ENCODE measurements around the gene LAMC2.

The LAMC2 gene

DNA sequence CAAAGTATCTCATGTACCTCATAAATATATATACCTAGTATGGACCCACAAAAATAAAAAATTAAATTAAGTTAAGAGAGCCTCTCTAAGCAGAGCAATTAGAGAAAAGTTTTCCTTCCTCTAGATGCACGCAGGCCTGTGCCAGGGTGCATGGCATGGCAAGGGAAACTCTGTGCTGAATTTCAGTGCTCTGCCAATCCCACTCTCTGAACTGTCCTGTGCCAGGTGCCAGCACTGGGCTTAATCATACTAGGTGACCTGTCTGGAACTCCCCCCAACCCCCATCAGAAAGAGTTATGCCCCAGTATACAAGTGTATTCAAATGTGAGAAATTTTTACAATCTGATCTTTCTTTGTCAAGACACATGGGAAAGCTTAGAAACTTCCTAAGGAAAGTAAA lies 10.4 kb upstream of the LAMC2 start:
- no peak for DNase-seq

DNA sequence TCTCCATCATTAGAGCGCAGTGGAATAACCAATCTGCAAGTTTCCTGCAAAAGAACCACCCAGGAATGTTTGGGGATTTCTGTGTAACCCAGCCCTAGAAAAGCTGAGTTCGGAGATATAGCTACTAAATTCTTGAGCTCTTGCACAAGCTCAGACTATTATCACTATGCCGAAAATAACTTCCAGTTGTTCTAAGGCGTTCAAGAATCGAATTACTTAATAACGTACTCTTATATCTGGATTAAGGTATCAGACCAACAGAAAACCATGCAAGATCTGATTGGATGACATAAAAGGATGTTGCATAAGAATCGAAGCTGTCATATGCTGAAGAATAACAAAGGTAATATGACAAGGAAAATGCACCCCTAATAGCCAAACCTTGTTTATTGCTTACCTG lies 7.5 kb upstream of the LAMC2 start:
- DNase-seq: no peak

DNA sequence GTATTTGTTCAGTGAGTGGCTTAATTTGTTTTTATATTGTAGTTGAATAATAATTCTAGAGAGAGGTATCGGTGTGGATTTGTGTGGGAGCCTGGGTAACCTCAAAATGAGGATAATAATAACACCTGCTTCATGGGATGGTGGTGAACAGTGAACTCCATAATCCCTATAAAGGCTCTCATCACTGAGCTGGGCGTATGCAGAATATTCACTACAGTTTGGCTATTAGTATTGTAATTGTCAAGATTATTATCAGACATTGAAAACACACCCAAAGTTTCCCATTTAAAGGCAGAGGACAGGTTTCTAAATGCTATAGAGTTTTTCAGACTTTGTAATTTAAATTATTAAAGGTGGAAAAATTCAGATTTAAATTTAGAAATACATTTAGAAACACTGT lies 7.0 kb upstream of the LAMC2 start:
- no peak for DNase-seq

DNA sequence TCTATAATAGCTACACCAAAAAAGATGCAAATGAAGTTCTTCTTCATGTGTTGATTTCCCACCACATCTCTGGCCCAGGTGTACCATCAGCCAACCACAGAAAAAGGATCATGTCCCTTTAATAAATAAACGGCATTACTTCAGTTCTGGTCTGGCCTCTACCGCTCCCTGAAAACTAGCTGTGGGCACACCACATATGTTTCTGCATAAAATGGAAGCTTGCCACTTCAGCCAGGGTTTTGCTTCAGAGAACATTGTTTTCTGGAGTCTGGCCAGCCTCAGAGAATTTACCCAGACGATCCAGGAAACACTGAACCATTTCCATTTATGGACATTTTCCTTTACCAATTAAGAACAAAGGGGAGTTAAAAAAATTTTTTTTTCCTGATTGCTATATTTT lies 5.8 kb upstream of the LAMC2 start:
- no peak for DNase-seq

DNA sequence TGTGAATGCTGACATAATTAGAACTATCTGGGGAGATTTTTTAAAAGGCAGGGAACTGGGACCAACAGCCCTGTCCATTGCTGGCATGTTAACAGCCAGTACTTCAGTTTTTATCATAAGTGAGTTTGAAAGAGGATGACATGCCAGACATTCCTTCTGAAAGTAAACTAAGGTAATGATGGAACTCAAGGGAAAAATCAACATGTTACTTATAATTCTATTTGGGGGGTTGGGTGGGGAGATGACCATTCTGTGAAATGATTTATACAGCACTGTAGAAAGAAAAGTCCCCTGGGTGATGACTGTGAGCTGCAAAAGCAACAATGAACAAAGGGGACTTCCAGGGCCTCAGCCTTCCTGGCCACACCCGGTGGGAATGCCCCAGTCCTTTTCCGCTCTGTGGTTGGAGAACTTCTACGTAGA lies 5.4 kb upstream of the LAMC2 start:
- no peak for DNase-seq

DNA sequence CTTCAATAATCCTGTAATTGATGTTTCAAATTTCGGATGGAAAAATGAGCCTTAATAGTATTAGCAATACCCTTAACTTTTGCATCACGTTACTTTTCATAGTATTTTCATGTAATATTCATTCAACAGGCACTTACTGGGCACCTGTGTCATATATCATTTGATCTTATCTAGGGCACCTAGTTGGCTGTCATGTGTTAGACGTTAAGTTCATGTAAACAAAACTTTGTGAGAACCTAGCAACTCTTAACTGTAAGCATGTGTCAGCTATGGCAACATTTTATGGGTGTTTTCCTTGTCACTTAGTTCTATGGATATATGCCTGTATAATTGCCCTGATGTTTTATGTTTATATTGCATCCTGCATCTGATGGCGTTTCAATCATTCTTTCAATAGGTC lies 777 bp downstream of the LAMC2 start:
- no peak for DNase-seq

DNA sequence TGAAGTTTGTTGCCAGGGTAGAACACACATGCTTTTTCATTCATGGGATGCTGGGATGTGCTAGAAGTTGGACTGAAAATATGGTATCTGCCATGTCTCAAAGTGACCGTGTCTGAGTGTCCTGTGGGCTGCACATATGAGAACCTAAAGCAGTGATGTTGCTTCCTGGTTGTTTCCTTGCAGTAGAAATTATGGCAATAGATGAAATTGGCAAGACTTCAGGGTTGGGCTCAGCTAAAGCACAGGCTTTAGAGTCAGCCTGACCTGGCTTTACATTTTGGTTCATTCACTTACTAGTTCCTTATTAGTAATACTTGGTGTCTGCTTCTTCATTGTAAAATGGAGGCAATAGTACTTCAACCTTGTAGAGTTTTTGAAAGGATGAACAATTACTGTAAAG lies 2.2 kb downstream of the LAMC2 start:
- no peak for DNase-seq

DNA sequence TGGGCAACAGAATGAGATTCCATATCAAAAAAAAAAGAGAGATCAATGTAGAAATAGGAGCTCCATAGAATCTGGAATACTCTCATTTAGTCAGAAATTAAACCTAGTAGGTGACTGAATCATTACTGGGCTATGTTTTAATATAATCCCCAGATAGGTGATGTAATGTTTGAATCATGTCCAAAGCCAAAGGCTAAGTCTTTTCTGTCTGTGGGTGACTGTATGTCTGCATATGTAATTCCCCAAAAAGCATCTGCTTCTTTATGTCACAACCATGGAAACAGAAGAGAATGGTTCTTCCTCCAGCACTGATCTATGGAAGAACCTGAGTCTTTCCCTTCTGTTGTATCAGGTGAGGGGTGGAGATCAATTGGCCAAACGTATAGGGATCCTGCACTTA lies 5.8 kb downstream of the LAMC2 start:
- DNase-seq: no peak

DNA sequence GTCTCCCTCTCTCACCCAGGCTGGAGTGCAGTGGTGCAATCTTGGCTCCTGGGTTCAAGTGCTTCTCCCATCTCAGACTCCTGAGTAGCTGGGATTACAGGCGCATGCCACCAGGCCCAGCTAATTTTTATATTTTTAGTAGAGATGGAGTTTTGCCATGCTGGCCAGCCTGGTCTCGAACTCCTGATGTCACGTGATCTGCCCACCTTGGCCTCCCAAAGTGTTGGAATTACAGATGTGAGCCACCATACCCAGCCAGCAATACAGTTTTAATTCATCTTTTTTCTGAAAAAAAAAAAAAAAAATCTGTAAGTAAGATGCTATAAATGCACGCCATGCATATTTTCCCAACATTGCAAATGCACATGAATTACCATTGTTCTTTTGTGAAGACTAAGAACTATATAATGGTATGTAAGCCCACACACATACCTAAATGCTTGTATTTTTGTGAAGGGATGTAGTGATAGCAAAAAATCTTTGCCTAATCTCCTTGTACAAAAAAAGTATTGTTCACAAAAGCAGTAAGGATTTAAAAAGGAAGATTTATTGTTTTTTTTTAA lies 8.0 kb downstream of the LAMC2 start:
- DNase-seq: no peak

DNA sequence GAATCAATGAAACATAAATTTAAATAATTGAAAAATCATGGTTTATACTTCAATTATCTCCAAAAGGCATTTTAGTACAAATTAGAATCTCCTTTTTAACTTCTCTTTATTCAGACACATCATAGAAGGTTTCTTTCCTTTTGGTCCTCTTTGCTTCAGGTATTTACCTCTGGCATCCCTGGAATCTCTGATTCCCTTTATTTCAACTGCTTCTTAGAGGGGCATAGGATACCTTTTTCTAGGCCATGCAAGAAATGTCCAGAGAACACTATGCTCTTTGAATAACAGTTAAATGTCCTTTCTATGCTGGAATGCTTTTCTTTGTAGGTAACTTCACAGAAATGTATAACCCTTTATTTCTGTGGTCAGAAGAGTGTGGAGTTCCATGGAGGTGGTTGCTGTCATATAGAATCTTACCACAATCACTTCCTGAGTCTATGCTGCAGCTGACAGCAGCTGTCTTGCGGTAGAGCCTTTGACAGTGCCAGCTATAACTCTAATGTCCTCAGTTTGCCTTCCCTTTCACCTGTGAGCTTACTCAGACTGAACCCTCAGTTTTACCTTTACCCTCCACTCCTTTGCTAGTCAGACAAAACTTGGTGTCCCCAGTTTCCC lies 8.6 kb downstream of the LAMC2 start:
- DNase-seq: peak; percentile 23

DNA sequence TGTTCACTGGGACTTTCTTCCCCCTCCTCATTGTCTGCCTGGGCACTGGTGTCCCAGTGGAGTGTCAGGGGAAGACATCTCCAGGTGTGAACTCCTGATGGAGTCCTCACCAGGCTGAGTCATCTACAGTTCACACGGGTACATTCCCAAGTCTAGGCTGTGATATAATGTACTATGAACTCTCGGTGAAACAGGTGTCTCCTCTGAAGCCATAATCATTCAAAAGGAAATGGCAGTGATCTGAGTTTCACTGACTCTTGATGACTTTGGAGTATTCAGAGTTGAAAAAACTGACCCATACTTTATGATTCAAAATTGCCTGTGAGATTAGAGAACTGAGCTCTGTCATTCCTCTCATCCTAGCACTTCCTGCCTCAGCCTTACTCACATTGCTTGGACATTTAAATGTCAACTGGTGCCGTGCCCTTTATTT lies 9.1 kb downstream of the LAMC2 start:
- DNase-seq: no peak

DNA sequence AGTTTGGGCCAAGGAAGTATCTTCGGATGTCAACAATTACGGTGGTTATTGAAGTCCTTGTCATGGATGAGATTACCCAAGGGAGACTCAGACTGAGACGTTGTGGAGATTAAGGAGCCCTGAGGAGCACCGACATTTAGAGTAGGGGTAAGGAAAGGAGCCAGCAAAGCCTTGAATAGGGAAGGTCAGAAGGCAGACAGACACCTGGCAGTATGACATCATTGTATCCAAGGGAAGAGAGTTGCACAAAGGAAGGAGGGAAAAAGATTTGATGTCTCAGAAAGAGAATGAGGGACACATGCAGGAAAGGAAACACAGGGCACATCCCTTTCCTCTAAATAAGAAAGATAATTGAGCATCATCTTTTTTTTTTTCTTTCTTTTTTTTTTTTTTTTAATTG lies 11.7 kb downstream of the LAMC2 start:
- no peak for DNase-seq

DNA sequence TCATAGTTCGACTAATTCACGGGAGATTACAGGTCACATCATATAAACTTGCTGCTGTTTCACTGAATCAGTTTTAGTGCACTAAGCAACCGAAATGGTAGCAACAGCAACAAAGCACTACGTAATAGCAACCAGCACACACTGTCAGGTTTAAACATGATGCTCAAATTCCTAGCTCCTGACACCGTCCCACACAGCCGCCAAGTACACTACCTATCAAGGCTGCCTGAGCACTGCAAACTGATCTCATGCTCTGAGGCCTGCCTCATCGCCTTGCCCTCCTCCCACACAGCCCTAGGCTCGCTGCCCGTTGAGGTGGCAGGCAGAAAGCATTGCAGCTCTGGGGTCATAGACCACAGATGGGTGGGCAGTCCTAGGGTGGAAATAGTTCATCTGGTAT lies 12.4 kb downstream of the LAMC2 start:
- DNase-seq: no peak

DNA sequence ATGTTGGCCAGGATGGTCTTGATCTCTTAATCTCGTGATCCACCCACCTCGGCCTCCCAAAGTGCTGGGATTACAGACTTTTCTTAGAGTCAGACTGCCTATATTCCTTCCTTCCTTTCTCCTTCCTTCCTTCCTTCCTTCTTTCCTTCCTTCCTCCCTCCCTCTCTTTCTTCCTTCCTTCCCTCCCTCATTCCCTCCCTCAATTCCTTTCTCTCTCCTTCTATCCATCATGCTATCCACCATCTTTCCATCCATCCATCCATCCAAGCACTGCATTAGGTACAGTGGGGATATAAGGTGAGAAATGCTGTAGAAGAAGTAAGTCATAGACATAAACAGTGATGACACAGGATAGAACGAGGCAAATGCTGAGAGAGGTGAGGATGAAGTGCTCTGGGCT lies 13.2 kb downstream of the LAMC2 start:
- no peak for DNase-seq

DNA sequence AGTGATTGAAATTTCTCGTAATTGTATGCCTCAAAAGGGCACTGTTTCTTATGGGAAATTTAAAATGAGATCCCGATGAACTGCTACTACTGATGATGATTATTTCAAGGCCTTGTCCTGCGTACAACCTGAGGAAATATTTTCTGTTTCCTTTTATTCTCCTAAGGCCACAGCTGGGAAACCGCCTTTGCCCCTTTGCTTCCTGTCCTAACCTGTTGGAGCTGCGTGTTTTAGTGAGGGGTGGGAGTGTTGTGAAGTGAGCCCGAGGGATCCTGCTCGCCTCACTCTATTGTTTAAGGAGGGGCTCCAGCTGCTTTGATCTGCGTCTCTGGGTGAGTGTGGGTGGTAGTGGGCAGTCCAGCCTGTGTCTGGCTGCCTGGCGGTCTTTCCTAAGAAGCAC lies 14.4 kb downstream of the LAMC2 start:
- no peak for DNase-seq

DNA sequence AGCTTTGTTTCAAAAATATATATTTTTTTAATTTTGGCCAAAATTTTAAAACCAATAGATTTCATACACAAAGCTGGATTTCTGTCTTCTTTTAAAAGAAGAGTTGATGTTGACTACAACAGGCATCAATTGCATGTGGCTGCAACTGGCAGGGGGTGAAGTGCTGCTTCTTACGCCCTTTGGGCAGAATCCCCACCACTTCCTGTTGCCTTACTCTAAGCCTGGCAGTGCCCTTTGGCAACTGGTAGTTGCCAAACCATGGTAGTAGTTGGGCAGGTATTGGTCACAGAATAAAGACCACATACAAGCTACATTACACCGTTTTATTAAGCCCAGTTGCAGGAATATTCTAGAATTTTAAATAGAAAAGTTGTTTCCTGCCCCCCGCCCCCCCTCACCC lies 17.0 kb downstream of the LAMC2 start:
- no peak for DNase-seq

DNA sequence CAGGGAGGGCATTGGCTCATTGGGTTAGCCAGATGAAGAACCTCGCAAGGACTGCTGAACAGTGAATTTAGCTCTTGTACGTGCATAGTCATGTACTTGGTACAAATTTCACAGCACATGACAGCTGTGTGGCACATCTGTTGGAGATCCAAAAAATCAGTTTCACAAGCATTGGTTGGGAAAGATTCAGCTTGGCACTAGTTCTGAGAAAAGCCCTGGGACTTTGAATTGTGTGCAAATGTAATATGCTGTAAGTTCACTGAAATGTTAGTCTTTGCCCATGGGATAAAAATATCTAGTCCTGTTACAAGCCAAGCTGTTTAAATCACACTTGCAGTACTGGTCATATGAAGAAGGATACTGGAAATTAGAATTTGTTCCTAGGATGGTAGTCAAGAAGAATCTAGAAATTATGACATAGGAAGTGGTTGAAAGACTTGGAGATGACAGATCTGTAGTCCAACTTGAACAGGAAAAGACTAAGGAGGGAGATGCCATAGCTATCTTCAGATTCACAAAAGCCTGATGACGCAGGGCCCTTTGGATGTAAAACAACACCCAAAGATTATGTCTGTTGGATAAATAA lies 19.2 kb downstream of the LAMC2 start:
- no peak for DNase-seq

DNA sequence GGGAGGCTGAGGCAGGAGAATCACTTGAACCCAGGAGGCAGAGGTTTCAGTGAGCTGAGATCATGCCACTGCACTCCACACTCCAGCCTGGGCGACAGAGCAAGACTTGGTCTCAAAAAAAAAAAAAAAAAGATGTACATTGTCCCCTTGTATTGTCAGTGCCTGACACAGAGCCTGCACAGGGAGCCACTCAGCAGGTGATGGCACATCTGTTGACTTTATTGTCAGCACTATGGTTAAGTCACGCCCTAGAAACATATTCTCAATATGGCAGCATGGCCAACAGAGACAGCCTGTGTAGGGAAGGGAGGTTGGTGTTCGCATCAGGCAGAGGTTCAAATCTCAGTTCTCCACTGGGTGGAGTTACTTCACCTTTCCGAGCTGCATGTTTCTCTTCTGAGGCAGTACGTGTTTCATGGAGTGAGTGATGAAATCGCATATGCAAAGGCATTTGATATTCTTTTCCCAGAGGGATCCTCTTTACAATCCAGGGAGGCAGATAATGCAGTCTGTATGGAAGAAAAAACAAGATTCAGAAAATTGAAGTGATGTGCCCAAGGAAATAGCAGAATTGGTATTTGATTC lies 20.6 kb downstream of the LAMC2 start:
- DNase-seq: no peak

DNA sequence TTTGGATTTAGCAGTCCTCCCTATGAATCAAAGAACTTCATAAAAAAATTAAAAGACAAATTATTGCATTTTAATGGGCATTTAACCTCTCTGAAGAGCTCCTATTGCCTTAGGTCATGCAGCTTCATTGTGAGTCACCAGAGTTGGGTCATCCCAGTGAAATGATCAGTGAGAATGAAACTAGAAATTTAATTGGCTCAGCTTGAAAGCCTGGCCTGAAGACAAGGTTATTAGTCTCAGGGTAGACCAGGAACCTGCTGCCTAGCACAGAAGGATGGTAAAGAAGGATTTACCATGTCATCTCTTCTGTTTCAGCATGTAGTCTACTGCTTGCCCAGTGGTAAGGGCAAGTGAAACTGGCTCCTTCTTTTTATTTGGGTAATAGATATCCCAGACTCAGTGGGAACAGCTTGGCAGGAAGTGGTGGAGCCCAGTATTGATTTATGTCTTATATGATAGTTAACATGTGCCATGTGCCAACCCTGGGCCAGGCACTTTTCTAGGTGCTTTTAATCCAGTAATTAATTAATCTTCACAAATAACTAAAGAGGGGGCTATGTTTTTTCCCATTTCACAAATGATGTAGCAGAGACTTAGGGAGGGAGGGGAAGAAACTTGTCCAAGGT lies 23.6 kb downstream of the LAMC2 start:
- no peak for DNase-seq

DNA sequence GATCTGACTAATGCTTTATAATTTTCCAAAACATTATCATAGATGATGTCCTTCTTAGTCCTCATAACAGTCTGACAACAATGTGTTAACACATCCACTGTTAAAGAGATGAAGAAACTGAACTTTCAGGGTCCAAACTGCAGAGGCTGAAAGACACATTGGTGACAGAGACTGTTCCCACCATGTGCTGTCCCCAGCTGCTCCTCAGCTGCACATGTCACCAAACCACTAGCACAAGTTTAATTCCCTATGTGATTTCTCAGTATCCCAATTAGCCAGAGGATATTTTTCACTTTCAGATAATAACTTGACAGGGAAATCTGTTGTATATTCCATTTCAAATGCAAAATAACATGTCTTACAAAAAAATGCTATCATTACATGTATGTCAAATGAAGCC lies 24.6 kb downstream of the LAMC2 start:
- DNase-seq: no peak

DNA sequence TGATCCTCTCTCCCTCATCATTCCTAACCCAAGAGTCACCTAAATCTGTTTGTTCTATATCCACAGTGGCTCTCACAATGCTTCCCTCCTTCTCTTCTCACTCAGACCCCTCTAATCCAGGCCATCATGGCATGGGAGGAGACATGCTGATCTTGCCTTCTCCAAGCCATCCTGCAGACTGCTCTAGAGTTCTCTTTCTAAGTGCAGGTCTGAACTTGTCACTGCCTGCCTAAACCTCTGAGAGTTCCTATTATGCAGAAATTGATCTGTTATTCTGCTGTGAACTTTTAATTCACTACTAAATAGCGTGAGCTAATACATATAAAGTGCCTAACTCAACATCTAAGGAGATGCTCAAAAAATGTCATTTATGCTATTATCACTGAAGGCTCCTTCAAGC lies 26.8 kb downstream of the LAMC2 start:
- no peak for DNase-seq

DNA sequence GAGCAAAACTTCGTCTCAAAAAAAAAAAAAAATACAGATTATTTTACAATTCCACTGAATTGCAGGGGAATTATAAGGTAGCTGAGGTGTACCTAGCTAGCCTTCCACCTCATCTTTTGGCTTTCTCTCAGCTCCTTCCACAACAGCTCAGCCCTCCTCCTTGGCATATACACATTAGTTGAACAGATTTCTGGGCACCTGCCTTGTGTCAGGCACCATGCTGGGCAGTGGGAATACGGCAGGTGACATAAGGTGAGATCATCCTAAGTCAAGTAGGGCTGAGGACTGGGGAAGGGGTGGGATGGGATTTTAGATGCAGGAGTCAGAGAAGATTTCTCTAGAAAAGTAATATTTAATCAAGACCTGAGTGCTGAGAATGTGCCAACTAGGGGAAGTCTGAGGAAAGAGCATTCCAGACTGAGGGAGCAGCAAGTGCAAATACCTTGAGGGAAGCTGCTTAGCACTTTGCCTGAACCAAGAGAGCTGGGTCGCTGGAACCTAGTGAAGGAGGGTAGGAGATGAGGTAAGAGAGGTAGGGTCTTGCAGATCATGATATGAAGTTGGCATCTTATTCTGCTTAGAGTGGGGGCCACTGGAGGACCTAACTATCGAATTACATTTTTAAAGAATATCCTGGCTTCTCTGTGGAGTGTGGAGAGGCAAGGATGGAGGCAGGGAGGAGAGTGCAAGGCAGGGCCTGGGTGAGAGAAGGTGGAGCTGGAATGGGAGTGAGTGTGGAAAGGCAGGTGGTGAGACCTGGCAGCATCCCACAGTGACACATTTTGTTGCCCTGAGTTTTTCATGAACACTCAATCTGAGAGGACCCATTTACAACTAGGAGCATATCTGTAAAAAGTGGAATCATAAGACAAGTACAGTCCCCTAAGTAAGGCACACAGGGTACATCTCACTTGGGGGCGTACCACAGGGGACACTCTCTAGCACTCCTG lies 28.2 kb downstream of the LAMC2 start:
- DNase-seq: no peak

Data from activated CD4-positive, alpha-beta T cell treated with anti-CD3 and anti-CD28 coated beads for 48 hours (primary cell).